ENCODE results near the gene DHFR2.
"Not testable (repeated sequence)": the region's sequence is repeated elsewhere in the genome, so short reads cannot be mapped to it uniquely, and the experiment has no call there.

Gene DHFR2

DNA sequence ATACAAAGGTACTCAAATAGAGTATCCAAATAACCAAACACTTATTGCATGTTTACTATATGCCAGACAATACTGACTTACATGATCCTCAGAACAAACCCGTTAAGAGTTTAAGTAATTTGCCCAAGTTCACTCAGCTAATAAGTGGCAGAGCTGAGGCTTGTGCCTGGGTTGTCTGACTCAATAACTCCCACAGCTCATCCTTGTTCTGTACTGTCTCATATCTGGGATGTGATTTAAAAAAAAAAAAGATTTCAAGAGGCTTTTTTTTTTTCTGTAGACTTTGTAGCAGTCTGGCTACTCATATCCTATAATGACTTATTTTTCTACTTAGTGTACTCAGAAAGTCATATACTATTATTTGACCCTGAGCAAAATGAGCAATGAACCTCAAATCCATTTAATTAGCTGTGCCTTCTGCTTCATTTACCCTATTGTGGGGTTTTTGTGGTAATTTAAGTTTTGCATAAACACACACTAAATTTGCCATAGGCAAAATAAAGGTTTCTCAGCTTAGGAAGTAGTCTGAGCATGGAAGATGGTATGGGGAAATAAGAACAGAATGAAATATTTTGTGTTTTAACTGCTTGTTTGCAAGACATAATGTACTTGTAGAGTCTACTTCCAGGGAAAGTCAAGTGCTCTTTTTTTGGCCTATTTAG lies 3.2 kb upstream of the DHFR2 start:
- no peak for DNase-seq (ENCODE audit: low spot score)

- DNase-seq (ENCODE audit: low spot score) = no peak
Observed at GRCh38 chr3:94065122-94065521, 2.4 kb upstream of the DHFR2 start.

GRCh38 chr3:94064243-94064860 lies 1.6 kb upstream of the DHFR2 start:
- no peak for DNase-seq (ENCODE audit: low spot score)

DNA sequence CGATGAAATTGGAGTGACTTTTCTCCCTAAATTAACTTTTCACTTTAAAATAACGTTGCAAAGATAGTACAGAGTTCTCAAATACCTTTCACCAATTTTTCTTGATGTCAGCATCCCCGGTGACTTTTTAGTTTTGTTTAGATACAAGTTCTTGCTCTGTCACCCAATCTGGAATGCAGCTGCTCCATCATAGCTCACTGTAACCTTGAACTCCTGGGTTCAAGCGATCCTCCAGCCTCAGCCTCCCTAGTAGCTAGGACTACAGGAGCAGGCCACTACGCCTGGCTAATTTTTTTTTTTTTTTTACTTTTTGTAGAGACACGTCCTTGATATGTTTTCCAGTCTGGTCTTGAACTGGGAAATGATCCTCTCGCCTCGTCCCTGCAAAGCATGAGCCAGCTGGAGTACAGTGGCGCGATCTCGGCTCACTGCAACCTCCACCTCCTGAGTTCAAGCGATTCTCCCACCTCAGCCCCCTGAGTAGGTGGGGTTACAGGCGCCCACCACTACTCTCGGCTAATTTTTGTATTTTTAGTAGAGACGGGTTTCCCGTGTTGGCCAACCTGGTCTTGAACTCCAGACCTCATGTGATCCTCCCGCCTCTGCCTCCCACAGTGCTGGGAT lies 892 bp upstream of the DHFR2 start:
- DNase-seq (ENCODE audit: low spot score) = no peak

DNA sequence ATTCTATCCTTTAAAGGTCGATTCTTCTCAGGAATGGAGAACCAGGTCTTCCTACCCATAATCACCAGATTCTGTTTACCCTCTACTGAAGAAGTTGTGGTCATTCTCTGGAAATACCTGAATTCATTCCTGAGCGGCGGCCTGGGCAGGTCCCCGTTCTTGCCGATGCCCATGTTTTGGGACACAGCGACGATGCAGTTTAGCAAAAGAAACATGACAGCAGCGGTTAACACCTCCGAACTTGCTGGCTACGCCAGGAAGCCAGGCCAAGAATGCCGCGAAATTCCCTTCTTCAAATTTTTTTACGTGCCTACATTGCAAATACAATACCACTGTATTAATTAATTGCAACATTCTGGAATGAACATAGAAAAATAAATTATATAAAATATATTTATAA lies 1.4 kb downstream of the DHFR2 start:
- no peak for DNase-seq (ENCODE audit: low spot score)

DNA sequence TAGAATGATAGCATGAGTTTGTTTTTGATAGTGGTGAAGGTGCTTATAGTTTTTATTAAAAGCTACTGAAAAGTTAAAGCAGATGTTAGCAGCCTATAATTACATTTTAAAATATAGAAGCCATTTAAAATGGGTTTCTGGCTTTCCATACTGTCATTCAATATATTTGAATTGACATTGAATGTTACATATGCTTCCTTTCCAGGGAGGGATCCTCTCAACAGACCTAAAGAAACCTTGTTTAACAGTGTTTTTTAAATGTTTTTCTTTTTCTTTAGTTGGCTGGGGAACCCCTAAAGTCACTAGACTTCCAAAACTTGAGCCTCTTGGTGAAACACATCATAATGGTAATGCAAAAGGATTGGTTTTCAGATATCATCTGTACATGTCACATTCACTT lies 12.2 kb downstream of the DHFR2 start:
- DNase-seq (ENCODE audit: low spot score) = no peak

DNA sequence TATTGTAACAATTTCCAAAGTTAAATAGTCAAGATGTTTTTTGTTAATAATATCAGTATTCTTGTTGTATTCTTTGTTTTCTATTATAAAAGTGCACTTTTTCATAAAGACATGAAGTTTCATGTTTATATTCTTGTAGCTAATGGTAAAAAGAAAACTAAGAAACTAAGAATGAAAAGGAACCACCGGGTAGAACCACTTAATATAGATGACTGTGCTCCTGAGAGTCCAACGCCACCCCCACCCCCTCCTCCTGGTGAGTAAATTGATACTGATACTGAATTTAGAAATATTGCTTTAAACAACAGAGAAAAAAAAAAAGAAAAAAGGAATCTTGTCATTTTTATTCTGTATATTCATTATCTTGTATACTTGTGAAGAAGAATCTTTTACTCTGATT lies 13.4 kb downstream of the DHFR2 start:
- no peak for DNase-seq (ENCODE audit: low spot score)

DNA sequence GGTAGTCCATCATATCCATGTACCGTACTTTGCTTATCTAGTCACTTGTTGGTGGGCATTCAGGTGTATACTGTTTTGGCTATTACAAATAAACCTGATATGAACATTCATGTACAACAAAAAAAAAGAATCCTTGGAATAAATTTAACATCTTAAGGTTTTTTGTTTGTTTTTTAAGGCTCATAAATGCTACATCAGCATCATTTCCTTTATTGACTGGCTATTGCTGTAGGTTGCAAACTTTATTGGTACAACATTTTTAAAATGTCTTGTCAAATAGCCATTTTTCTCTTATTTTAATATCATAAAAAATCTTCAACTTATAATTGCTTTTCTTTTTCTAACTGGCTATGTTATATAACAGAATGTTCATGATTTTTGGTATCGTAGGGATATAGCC lies 16.2 kb downstream of the DHFR2 start:
- no peak for DNase-seq (ENCODE audit: low spot score)

DNA sequence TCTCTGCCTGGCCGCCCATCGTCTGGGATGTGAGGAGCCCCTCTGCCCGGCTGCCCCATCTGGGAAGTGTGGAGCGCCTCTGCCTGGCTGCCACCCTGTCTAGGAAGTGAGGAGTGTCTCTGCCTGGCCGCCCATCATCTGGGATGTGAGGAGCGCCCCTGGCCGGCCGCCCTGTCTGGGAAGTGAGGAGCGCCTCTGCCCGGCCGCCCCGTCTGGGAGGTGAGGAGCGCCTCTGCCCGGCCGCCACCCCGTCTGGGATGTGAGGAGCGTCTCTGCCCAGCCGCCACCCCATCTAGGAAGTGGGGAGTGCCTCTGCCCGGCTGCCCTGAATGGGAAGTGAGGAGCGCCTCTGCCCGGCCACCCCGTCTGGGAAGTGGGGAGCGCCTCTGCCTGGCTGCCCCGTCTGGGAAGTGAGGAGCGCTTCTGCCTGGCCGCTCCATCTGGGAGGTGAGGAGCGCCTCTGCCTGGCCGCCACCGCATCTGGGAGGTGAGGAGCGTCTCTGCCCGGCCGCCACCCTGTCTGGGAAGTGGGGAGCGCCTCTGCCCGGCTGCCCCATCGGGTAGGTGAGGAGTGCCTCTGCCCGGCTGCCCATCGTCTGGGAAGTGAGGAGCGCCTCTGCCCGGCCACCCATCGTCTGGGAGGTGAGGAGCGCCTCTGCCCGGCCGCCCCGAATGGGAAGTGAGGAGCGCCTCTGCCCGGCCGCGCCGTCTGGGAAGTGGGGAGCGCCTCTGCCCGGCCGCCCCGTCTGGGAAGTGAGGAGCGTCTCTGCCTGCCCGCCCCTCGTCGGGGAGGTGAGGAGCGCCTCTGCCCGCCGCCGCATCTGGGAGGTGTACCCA lies 18.4 kb downstream of the DHFR2 start:
- DNase-seq (ENCODE audit: low spot score) = not testable (repeated sequence)

GRCh38 chr3:94043285-94043684 lies 19.4 kb downstream of the DHFR2 start:
- no peak for DNase-seq (ENCODE audit: low spot score)

- DNase-seq (ENCODE audit: low spot score) = peak; percentile 20
Observed at GRCh38 chr3:94036909-94037507, 25.7 kb downstream of the DHFR2 start.

DNA sequence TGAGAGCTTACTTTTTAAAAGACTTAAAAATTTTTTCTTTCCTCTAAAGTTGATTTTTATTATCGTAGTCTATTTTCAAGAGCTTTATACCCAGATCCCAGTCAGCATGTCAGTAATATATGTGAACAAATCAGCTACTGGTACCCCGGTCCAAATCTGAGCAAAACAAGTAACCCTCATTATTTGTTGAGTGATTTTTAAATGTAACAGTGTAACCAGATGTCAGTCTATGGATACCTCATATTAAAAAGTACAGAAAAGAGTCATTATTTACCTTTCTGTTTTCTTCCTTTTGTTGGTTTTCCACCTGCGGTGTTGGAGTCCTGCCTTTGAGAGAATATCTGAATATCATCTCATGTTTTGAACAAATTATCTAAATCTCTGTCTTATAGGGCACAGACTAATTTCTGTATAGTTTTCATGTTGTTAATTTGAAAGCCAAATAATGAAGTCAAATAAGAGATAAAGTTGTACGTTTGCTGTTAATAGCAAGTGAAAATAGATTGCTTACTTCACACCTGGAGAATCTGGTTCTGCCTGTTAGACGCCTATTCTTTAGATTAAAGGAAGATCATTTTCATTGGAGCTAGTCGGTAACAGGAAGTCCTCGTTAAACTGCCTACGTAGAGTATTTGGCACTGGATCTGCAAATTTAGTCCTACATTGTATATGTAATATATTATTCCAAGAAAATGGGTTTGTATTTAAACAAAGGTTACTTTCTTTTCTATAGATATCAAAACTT lies 34.5 kb downstream of the DHFR2 start, which contains the start of gene STX19:
Gene STX19 (minus strand): TSS at position 505 of the 745 bp plus-strand sequence. CDS start 13,328 bp downstream, outside the sequence.
- DNase-seq (ENCODE audit: low spot score) = no peak

DNA sequence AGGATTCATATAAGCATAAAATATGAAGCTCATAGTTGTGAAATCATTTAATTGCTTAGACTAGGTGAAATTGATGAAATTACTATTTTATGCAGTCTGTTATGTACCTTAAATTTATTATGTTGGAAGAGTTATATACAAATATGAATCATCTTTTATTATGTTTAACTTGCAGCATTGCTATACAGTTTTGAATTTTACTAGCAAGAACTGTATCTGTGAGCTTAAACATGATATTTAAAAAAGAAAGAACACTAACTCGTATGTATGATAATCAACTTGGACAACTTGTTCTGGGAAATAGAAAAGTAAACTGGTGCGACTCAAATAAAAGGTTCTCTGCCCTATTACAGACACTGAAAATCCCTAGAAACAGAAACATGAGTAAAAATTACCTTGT lies 36.1 kb downstream of the DHFR2 start:
- no peak for DNase-seq (ENCODE audit: low spot score)

GRCh38 chr3:94024385-94024784 lies 38.3 kb downstream of the DHFR2 start:
- no peak for DNase-seq (ENCODE audit: low spot score)

DNA sequence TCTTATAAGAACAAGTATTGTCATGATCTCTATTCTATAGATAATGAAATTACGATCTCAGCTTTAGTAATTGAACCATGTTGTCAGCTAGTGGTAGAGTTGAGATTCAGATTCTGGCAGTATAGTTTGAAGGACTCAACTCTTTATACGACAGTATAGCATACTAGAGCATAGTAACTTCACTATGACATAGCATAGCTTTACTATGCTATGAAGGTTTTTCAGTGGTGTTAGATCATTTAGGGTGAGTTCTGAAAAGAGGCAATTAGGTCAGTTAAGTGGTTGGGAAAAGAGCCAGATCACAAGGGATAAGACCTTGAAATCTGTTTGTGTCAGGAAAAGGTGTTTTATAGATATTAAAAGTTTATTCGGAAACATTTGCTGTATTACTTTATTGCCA lies 42.4 kb downstream of the DHFR2 start:
- no peak for DNase-seq (ENCODE audit: low spot score)

GRCh38 chr3:94019659-94020058 lies 43.1 kb downstream of the DHFR2 start:
- DNase-seq (ENCODE audit: low spot score) = no peak

DNA sequence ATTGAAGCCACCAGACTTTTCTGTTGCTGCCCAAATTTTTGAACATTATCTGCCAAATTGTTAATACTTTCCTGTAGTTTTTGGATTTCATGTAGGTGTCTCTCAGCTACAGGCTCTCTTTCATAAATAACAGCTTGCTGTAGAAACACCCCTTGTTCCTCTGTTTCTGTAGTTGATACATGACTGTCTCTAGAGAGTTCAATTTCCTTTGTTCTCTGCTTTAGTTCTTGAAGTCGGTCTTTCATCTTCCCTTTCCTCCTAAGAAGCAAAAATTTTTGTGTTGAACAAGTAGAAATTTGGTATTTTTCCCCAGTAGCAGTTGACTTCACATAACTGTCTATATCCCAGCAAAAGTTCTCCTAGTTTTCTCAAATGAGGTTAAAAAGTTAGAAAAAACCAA lies 47.7 kb downstream of the DHFR2 start:
- no peak for DNase-seq (ENCODE audit: low spot score)

GRCh38 chr3:94012185-94012584 lies 50.5 kb downstream of the DHFR2 start:
- no peak for DNase-seq (ENCODE audit: low spot score)

DNA sequence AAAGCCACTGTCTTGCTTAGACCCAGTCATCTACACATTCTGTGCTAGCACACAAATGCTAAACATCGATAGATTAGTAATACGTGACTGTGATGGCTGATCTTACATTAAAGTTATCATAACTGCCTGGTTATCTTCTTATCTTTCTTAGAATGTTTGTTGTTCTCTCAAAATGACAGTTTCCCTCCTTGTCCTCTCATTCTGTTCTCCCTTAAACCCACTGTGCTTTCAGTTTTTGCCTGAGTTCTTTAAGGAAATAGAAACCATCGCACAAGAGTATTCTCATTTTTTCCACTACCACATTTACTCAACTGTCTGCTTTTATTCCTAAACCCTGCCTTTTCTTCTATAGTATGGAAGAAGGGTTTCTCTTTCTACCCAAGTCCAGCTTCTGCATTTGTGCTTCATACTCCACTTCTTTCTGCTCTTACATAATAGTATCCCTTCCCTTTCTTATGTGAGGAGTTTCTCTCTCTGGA lies 51.4 kb downstream of the DHFR2 start:
- no peak for DNase-seq (ENCODE audit: low spot score)

DNA sequence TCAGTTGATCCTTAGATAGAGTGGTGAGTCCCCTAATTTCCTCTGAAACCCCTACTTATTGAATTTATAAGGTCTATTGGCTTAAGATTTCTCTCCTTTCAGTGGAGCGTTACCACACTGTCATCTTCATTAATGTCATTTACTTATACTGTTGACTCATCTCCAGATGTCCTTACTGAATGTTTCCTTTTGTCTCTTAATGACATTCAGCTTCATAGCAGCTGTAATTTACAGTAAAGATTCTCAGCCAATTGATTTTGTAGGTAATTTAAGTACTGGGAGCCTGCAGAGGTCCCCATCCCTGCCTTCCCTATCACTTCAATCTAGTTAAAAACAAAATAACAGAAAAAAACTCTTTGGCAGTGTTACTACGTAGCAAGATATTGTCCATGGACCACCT lies 53.1 kb downstream of the DHFR2 start:
- DNase-seq (ENCODE audit: low spot score) = no peak

DNA sequence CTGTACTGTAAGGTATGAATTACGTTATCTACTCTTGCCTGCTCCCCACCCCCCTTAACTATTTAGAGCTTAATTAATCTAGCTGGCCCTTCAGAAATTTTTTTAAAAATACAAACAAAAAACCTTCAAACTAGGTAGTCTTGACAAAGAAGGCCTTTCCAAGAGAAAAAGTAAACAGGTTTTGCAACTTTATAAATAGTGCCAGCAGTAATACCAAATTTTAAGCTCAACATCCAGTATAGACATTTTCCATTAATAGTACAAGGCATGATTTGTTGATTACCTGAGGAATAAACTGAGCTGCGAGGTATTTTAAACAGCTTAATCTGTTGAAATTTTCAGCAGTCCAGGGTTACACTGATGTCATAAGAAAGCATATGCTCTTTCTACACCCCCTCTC lies 54.5 kb downstream of the DHFR2 start:
- no peak for DNase-seq (ENCODE audit: low spot score)

Measured in cerebellar cortex (tissue), 1 donor.